Measurements from ENCODE around the gene C1QTNF9. TPM values are rescaled to one million over a fixed set of nuclear protein-coding genes. Genes with fewer than 3 reads are reported as not detected.

Gene C1QTNF9
- total and polyA plus RNA-seq, 2 of the 4 experiments (the other 2 are of a cell fraction), result 0.18 to 0.21 TPM

Other genes starting within 250 kb of the C1QTNF9 start
- 11.4 and 12.5 TPM in 2 replicates for gene SPATA13, start 148.9 kb upstream of the C1QTNF9 start, total RNA-seq (2012; rRNA removed)
- gene SPATA13, start 148.9 kb upstream of the C1QTNF9 start, polyA plus RNA-seq (2012; rRNA removed), result 8.4 and 10.5 TPM in 2 replicates
- gene PARP4, start 203.2 kb downstream of the C1QTNF9 start, total RNA-seq (2012; rRNA removed), result 50.0 and 50.2 TPM in 2 replicates
- gene PARP4, start 203.2 kb downstream of the C1QTNF9 start, polyA plus RNA-seq (2012; rRNA removed), result 27.6 and 31.7 TPM in 2 replicates

Measured in IMR-90 (cell line).